ENCODE results near the gene LHFPL4.

Gene LHFPL4

GRCh38 chr3:9508781-9509180, 44.8 kb downstream of the LHFPL4 start:
- no peak overlapping the region for H2AK5ac ChIP-seq (ENCODE audit: low read length, severe bottlenecking)
- no peak overlapping the region for H3K4me3 ChIP-seq (ENCODE audit: insufficient read depth in 1 of 2, low read depth in 1 of 2, low read length in 2 of 2)
- no peak overlapping the region for H3K23ac ChIP-seq (ENCODE audit: low read length in 2 of 2)
- H3K9me3 ChIP-seq (ENCODE audit: control insufficient read depth, low read length): no peaks in the 10 kb centered on the region
- H3K4ac ChIP-seq (ENCODE audit: low read depth in 1 of 2, low read length in 2 of 2): no peak overlapping the region
- no peak overlapping the region for H2BK15ac ChIP-seq (ENCODE audit: low read depth, poor library complexity, severe bottlenecking)
- no peak overlapping the region for H3K4me2 ChIP-seq (ENCODE audit: low read length, poor library complexity, severe bottlenecking)
- no peak overlapping the region for H3K14ac ChIP-seq (ENCODE audit: low read length in 2 of 2)
- no peak overlapping the region for H2BK120ac ChIP-seq (ENCODE audit: low read depth, low read length)
- no peak overlapping the region for H2BK12ac ChIP-seq (ENCODE audit: low read length in 2 of 2)
- no peak overlapping the region for H2BK5ac ChIP-seq (ENCODE audit: low read depth, low read length, poor library complexity, severe bottlenecking)
- no peak overlapping the region for H3K9ac ChIP-seq (ENCODE audit: low read length)
- DNase-seq: no peak
- H3K36me3 ChIP-seq (ENCODE audit: control insufficient read depth in 1 of 2, insufficient read depth in 2 of 2, low read depth in 1 of 2, low read length in 2 of 2): no peaks in the 10 kb centered on the region
- H4K8ac ChIP-seq (ENCODE audit: low read length): no peak overlapping the region
- no peak overlapping the region for H4K91ac ChIP-seq (ENCODE audit: low read length)
- H3K27ac ChIP-seq (ENCODE audit: low read length, poor library complexity, severe bottlenecking): no peak overlapping the region
- peaks cover 33 to 43% of the 10 kb centered on the region in 2 experiments for H3K27me3 ChIP-seq (ENCODE audit: control insufficient read depth in 1 of 2, insufficient read depth in 1 of 2, low read length in 2 of 2)
- no peaks in the 10 kb centered on the region for H3K79me1 ChIP-seq (replicated peaks; ENCODE audit: low read length, poor library complexity, severe bottlenecking)
- no peaks in the 10 kb centered on the region for H3K4me1 ChIP-seq (ENCODE audit: control insufficient read depth, insufficient read depth, low read depth, low read length)
- H3K18ac ChIP-seq (ENCODE audit: low read depth in 1 of 2, low read length in 2 of 2): no peak overlapping the region
- 51% methylated on average over 25 of the region's 25 CpGs for WGBS
- H2AFZ ChIP-seq (ENCODE audit: low read depth, low read length): no peak overlapping the region

- Histone ChIP-seq H3K27me3 (ENCODE audit: control insufficient read depth in 1 of 2, insufficient read depth in 1 of 2, low read length in 2 of 2) (peaks cover 33 to 43% of the 10 kb centered on the region in 2 experiments), H2BK5ac (ENCODE audit: low read depth, low read length, poor library complexity, severe bottlenecking) (no peak overlapping the region), H3K36me3 (ENCODE audit: control insufficient read depth in 1 of 2, insufficient read depth in 2 of 2, low read depth in 1 of 2, low read length in 2 of 2) (no peaks in the 10 kb centered on the region), H3K18ac (ENCODE audit: low read depth in 1 of 2, low read length in 2 of 2) (no peak overlapping the region), H2BK120ac (ENCODE audit: low read depth, low read length) (no peak overlapping the region), H3K4me1 (ENCODE audit: control insufficient read depth, insufficient read depth, low read depth, low read length) (no peaks in the 10 kb centered on the region), H3K9ac (ENCODE audit: low read length) (no peak overlapping the region), H3K4me3 (ENCODE audit: insufficient read depth in 1 of 2, low read depth in 1 of 2, low read length in 2 of 2) (no peak overlapping the region), H3K14ac (ENCODE audit: low read length in 2 of 2) (no peak overlapping the region), H3K4ac (ENCODE audit: low read depth in 1 of 2, low read length in 2 of 2) (no peak overlapping the region), H3K23ac (ENCODE audit: low read length in 2 of 2) (no peak overlapping the region), H2AK5ac (ENCODE audit: low read length, severe bottlenecking) (no peak overlapping the region), H3K9me3 (ENCODE audit: control insufficient read depth, low read length) (no peaks in the 10 kb centered on the region), H2BK15ac (ENCODE audit: low read depth, poor library complexity, severe bottlenecking) (no peak overlapping the region), H2AFZ (ENCODE audit: low read depth, low read length) (no peak overlapping the region), H2BK12ac (ENCODE audit: low read length in 2 of 2) (no peak overlapping the region), H4K8ac (ENCODE audit: low read length) (no peak overlapping the region), H3K79me1 (replicated peaks; ENCODE audit: low read length, poor library complexity, severe bottlenecking) (no peaks in the 10 kb centered on the region), H3K27ac (ENCODE audit: low read length, poor library complexity, severe bottlenecking) (no peak overlapping the region), H4K91ac (ENCODE audit: low read length) (no peak overlapping the region), H3K4me2 (ENCODE audit: low read length, poor library complexity, severe bottlenecking) (no peak overlapping the region)
- DNase-seq: no peak
- 63% methylated on average over 14 of the region's 14 CpGs for WGBS
These were observed 45.7 kb downstream of the LHFPL4 start for GRCh38 chr3:9507586-9508578.

GRCh38 chr3:9503283-9503682, 50.3 kb downstream of the LHFPL4 start:
- H2BK15ac ChIP-seq (ENCODE audit: low read depth, poor library complexity, severe bottlenecking): no peak overlapping the region
- H4K8ac ChIP-seq (ENCODE audit: low read length): no peak overlapping the region
- WGBS: 0% methylated on average over 4 of the region's 4 CpGs
- H2AK5ac ChIP-seq (ENCODE audit: low read length, severe bottlenecking): no peak overlapping the region
- H3K23ac ChIP-seq (ENCODE audit: low read length in 2 of 2): no peak overlapping the region
- no peak overlapping the region for H3K9ac ChIP-seq (ENCODE audit: low read length)
- H3K79me1 ChIP-seq (replicated peaks; ENCODE audit: low read length, poor library complexity, severe bottlenecking): no peaks in the 10 kb centered on the region
- no peak overlapping the region for H2BK120ac ChIP-seq (ENCODE audit: low read depth, low read length)
- no peak overlapping the region for H3K14ac ChIP-seq (ENCODE audit: low read length in 2 of 2)
- peak; percentile 69 for DNase-seq
- H3K4me1 ChIP-seq (ENCODE audit: control insufficient read depth, insufficient read depth, low read depth, low read length): peaks cover 19% of the 10 kb centered on the region
- H3K4me3 ChIP-seq (ENCODE audit: insufficient read depth in 1 of 2, low read depth in 1 of 2, low read length in 2 of 2): no peak overlapping the region
- H3K18ac ChIP-seq (ENCODE audit: low read depth in 1 of 2, low read length in 2 of 2): no peak overlapping the region
- no peaks in the 10 kb centered on the region for H3K9me3 ChIP-seq (ENCODE audit: control insufficient read depth, low read length)
- H2BK5ac ChIP-seq (ENCODE audit: low read depth, low read length, poor library complexity, severe bottlenecking): no peak overlapping the region
- no peak overlapping the region for H2BK12ac ChIP-seq (ENCODE audit: low read length in 2 of 2)
- no peaks in the 10 kb centered on the region for H3K36me3 ChIP-seq (ENCODE audit: control insufficient read depth in 1 of 2, insufficient read depth in 2 of 2, low read depth in 1 of 2, low read length in 2 of 2)
- no peak overlapping the region for H2AFZ ChIP-seq (ENCODE audit: low read depth, low read length)
- peaks cover 42 to 47% of the 10 kb centered on the region in 2 experiments for H3K27me3 ChIP-seq (ENCODE audit: control insufficient read depth in 1 of 2, insufficient read depth in 1 of 2, low read length in 2 of 2)
- H3K27ac ChIP-seq (ENCODE audit: low read length, poor library complexity, severe bottlenecking): no peak overlapping the region
- no peak overlapping the region for H3K4me2 ChIP-seq (ENCODE audit: low read length, poor library complexity, severe bottlenecking)
- H3K4ac ChIP-seq (ENCODE audit: low read depth in 1 of 2, low read length in 2 of 2): no peak overlapping the region
- no peak overlapping the region for H4K91ac ChIP-seq (ENCODE audit: low read length)

GRCh38 chr3:9501226-9501625, 52.4 kb downstream of the LHFPL4 start:
- H3K18ac ChIP-seq (ENCODE audit: low read depth in 1 of 2, low read length in 2 of 2): no peak overlapping the region
- no peak overlapping the region for H2AFZ ChIP-seq (ENCODE audit: low read depth, low read length)
- H3K23ac ChIP-seq (ENCODE audit: low read length in 2 of 2): no peak overlapping the region
- no peaks in the 10 kb centered on the region for H3K36me3 ChIP-seq (ENCODE audit: control insufficient read depth in 1 of 2, insufficient read depth in 2 of 2, low read depth in 1 of 2, low read length in 2 of 2)
- peak; percentile 37 for DNase-seq
- peaks cover 26 to 32% of the 10 kb centered on the region in 2 experiments for H3K27me3 ChIP-seq (ENCODE audit: control insufficient read depth in 1 of 2, insufficient read depth in 1 of 2, low read length in 2 of 2)
- H3K4me3 ChIP-seq (ENCODE audit: insufficient read depth in 1 of 2, low read depth in 1 of 2, low read length in 2 of 2): no peak overlapping the region
- H3K4me1 ChIP-seq (ENCODE audit: control insufficient read depth, insufficient read depth, low read depth, low read length): peaks cover 20% of the 10 kb centered on the region
- H3K79me1 ChIP-seq (replicated peaks; ENCODE audit: low read length, poor library complexity, severe bottlenecking): no peaks in the 10 kb centered on the region
- H3K4me2 ChIP-seq (ENCODE audit: low read length, poor library complexity, severe bottlenecking): no peak overlapping the region
- H4K91ac ChIP-seq (ENCODE audit: low read length): no peak overlapping the region
- no peak overlapping the region for H2BK15ac ChIP-seq (ENCODE audit: low read depth, poor library complexity, severe bottlenecking)
- no peak overlapping the region for H2BK120ac ChIP-seq (ENCODE audit: low read depth, low read length)
- no peak overlapping the region for H3K14ac ChIP-seq (ENCODE audit: low read length in 2 of 2)
- no peak overlapping the region for H2AK5ac ChIP-seq (ENCODE audit: low read length, severe bottlenecking)
- no peak overlapping the region for H2BK5ac ChIP-seq (ENCODE audit: low read depth, low read length, poor library complexity, severe bottlenecking)
- no peaks in the 10 kb centered on the region for H3K9me3 ChIP-seq (ENCODE audit: control insufficient read depth, low read length)
- H2BK12ac ChIP-seq (ENCODE audit: low read length in 2 of 2): no peak overlapping the region
- H3K4ac ChIP-seq (ENCODE audit: low read depth in 1 of 2, low read length in 2 of 2): no peak overlapping the region
- 36% methylated on average over 6 of the region's 6 CpGs for WGBS
- no peak overlapping the region for H3K27ac ChIP-seq (ENCODE audit: low read length, poor library complexity, severe bottlenecking)
- no peak overlapping the region for H4K8ac ChIP-seq (ENCODE audit: low read length)
- H3K9ac ChIP-seq (ENCODE audit: low read length): no peak overlapping the region
